HG02798 (cell line): ENCODE measurements around the gene TP53INP2.
"Not testable (repeated sequence)": the region's sequence is repeated elsewhere in the genome, so short reads cannot be mapped to it uniquely, and the experiment has no call there.

Source experiments
- ATAC-seq: cut with Tn5 transposase; IDR thresholded peaks from one replicate; pipeline ENCODE4 v1.9.1; 2021; ENCODE audit warnings: mild to moderate bottlenecking; ENCODE audit not compliant: unreplicated experiment, poor library complexity

TP53INP2 gene

DNA sequence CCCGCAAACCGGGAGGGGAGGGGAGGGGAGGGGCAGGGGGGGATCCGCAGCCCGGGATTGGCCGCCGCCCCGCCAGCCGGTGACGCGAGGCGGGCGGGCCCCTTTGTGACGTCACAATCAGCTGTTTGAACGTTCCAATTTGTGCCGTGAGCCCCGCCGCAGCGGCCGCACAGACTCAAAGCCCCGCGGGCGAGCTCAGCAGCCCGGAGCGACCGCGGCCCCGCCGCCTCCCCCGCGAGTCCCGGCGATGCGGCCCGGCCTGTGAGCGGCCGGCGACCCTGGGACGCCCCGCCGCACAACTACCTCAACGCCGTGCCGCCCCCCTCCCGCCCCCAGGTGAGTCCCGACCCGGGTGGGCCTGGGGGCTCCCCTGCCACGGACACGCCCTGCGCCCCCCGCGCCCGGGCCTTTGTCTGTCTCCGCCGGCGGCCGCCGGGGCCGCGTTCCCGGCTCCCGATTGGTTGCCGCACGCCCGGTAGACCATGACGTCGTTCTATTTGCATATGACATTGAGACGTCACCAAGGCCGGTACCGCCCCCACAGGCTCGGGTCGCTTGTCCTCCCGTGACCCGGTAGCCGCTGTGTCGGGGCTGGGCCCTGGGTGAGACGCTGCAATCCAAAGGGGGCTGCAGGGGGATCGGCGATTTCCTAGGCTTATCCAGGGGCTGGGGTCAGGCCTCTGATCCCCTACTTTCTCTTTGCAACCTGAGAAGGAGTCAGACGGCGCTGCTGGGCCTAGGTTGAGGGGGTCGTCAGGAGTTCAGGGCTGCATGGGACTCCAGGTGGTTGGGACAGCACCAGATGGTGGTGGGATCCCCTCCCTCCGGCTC lies at the start of gene TP53INP2:
Gene TP53INP2, plus strand, starts transcription at position 168 of the 831 bp plus-strand sequence. CDS start 4,396 bp downstream, outside the sequence.
- peak; percentile 76 for ATAC-seq

DNA sequence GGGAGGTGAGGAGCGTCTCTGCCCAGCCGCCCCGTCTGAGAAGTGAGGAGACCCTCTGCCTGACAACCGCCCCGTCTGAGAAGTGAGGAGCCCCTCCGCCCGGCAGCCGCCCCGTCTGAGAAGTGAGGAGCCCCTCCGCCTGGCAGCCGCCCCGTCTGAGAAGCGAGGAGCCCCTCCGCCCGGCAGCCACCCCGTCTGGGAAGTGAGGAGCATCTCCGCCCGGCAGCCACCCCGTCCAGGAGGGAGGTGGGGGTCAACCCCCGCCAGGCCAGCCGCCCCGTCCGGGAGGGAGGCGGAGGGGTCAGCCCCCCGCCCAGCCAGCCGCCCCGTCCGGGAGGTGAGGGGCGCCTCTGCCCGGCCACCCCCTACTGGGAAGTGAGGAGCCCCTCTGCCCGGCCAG lies 45.5 kb upstream of the TP53INP2 start:
- ATAC-seq: not testable (repeated sequence)

- not testable (repeated sequence) for ATAC-seq
Measured at GRCh38 chr20:34661811-34662210, 42.3 kb upstream of the TP53INP2 start.

DNA sequence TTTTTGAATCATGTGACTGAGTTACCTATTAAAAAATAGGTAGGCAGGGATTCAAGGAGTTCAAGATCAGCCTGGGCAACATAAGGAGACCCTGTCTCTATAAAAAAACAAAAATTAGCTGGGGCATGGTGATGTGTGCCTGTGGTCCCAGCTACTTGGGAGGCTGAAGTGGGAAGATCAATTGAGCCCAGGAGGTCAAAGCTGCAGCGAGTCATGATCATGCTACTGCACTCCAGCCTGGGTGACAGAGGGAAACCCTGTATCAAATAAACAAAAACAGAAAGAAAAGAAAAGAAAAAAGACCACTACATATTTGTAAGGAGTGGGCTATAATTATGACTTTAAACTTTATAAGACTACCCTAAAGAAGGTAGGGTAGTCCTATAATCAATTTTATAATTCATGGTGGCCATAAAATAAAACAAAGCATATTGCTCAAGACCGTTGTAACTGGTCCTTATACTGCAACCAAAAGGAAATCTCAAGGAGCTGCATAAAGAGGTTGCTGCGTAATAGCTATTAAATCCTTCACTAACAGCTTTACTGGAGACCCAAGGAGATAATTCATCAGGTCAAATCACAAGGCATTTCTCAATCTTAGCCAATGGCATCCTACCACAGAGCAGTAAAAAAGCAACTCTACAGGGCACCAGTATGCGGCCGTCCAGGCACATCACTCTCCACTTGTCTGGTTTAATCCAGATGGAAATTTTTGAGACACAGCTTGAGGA lies 40.8 kb upstream of the TP53INP2 start:
- ATAC-seq: no peak

- not testable (repeated sequence) for ATAC-seq
Measured at GRCh38 chr20:34664751-34665150, 39.4 kb upstream of the TP53INP2 start.

DNA sequence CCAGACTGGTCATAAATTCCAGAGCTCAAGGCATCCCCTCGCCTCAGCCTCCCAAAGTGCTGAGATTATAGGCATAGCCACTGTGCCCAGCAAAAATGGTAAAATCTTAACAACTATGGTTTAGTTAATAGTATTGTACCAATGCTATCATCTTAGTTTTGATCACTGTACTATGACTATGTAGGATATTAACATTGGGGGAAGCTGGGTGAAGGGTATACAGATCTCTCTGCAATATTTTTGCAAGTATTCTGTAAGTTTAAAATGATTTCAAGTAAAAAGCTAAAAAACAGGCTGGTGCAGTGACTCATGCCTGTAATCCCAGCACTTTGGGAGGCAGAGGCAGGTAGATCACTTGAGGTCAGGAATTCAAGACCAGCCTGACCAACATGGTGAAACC lies 35.0 kb upstream of the TP53INP2 start:
- no peak for ATAC-seq

- ATAC-seq: no peak
Measured at GRCh38 chr20:34673412-34673811, 30.7 kb upstream of the TP53INP2 start.

- no peak for ATAC-seq
Measured at GRCh38 chr20:34675561-34675960, 28.6 kb upstream of the TP53INP2 start.

DNA sequence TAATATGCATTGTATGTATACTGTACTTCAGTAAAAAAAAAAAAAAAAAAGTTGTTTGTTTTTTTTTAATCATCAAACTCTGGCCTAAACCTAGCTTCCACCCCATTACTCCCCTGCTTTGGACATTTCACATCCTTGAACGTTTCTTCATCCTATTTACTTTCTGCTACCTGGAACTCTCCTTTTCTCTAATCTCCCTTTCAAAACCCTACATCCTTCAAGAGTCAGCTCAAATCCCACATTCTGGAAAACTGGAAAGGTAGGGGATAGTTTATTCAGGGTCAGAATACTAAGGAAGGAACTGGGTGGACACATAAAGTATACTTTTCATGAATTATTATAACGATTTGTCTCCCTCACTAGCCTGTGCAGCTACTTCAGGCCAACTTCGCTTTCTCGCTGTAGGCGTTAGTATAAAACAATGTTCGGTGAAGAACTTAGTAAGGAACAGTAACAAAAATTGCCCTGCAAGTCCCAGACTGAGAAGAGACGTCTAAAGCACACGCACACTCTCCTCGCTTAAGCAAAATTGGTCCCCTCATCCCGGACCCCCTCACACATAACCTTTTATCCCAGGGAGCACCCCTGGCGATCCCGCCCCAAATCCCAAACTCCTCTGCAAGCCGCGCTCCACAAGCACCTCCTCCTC lies 28.0 kb upstream of the TP53INP2 start:
- ATAC-seq: no peak

DNA sequence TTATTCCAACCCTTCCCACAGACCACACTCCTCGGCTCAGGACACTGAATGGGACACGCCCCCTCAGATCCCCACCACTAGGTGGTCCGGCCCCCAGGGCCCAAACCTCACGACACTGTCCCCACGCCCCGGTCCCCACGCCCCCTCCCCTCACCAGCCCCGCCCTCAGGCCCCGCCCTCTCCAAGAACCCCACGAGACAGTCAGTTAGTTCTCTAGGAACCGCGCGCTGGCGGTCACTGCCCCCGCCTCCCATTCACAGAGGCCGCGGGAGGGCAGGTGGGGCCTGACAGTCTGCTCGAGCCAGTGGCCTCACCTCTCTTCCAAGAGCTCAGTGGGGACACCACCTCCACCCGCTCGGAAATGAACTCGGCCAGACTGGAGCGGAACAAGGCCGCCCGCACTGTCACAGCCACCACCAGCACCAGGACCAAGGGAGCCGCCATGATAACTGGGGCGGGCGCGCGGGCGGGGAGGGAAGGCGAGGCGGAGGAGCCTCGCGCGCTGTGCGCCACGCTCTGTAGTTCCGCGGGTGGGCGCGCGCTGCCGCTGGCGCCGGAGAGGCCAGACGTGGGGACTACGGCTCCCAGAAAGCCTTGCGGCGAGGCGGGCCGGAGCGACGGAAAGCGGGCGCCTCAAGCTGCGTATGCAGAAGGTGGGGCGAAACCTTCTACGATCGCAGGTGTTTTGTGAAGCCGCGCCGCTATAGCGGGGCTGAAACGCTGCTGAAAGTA lies 27.3 kb upstream of the TP53INP2 start, which contains the start of gene PIGU:
Gene PIGU, minus strand, starts transcription at position 451 of the 732 bp plus-strand sequence. Its CDS starts 7 bp downstream, at position 444.
- peak; percentile 97 for ATAC-seq

- ATAC-seq: no peak
Measured at GRCh38 chr20:34680586-34681175, 23.5 kb upstream of the TP53INP2 start.

DNA sequence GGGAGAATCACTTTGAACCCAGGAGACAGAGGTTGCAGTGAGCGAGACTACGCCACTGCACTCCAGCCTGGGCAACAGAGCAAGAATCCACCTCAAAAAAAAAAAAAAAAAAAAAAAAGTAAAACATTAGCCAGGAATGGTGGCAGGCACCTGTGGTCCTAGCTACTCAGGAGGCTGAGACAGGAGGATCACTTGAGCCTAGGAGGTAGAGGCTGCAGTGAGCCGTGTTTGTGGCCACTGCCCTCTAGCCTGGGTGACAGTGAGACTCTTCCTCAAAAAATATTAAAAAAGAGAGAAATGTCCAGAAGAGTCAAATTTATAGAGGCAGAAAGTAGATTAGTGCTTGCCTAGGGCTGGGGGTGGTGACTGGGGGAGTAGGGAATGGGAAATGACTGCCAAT lies 20.5 kb upstream of the TP53INP2 start:
- no peak for ATAC-seq

GRCh38 chr20:34689486-34689885 lies 14.7 kb upstream of the TP53INP2 start:
- ATAC-seq: no peak

GRCh38 chr20:34691838-34692237 lies 12.3 kb upstream of the TP53INP2 start:
- no peak for ATAC-seq

- no peak for ATAC-seq
Measured at GRCh38 chr20:34693414-34693813, 10.7 kb upstream of the TP53INP2 start.

DNA sequence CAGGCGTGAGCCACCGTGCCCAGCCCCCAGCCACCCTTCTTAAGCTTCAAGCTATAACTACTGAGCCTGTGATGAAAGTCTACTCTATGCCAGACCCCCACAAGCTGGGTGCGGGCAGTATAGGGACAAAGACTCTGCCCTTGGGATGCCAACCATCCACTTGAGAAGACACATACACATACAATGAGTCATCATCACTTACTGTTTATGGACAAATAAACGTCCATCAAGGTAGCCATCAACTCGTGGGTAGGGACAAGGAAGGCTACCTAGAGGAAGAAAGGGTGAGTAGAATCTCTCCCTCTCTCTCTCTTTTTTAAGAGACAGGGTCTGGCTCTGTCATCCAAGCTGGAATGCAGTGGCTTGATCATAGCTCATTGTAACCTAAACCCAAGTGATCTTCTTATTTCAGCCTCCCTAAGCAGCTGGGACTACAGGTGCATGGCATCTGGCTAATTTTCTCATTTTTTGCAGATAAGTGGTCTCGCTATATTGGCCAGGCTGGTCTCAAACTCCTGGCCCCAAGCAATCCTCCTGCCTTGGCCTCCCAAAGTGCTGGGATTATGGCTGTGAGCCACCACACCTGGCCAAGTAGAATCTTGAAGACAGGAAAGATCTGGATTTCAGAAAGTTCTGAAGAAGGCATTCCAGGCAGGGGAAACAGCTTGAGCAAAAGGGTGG lies 2.6 kb upstream of the TP53INP2 start:
- ATAC-seq: no peak

- no peak for ATAC-seq
Measured at GRCh38 chr20:34703061-34703423, 1.1 kb upstream of the TP53INP2 start.

DNA sequence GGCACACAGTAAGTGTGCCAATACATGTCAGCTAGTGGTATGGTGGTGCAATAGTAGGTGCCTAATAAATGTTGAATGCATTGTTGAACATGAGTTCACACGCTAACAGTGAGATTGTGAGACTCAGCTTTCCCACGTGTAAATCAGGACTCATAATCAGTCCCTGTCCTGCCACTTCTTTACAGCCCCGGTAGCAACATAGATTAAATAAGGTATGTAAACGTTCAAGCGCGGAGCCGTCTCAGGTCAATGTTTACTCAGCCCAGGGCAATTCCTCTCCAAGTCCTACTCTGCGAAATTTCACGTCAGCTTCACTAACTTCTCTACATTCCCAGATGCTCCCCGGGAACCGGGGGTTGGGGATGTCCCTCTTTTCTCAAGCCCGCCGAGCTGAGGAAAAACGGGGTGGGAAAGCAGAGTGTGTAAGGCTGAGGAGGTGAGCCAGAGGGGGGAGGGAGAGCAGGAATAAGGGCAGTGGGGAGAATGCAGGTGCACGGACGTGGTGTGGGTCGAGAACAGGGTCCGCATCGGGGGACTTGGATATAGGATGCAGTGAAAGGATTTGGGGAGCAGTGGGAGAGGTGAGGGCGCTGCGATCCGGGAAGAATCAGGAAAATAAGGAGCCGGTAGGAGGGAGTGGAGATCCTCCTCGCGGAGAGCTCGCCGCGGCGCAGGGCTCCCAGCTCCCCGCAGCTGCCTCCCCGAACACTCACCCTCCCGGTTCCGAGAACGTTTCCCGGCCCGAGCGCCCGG lies 544 bp upstream of the TP53INP2 start:
- ATAC-seq: no peak

GRCh38 chr20:34705008-34705396 lies 858 bp downstream of the TP53INP2 start:
- ATAC-seq: no peak
